ENCODE data around the gene PFDN1.
"Not testable (repeated sequence)": the region's sequence is repeated elsewhere in the genome, so short reads cannot be mapped to it uniquely, and the experiment has no call there.

PFDN1 gene, protein sequence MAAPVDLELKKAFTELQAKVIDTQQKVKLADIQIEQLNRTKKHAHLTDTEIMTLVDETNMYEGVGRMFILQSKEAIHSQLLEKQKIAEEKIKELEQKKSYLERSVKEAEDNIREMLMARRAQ

DNA sequence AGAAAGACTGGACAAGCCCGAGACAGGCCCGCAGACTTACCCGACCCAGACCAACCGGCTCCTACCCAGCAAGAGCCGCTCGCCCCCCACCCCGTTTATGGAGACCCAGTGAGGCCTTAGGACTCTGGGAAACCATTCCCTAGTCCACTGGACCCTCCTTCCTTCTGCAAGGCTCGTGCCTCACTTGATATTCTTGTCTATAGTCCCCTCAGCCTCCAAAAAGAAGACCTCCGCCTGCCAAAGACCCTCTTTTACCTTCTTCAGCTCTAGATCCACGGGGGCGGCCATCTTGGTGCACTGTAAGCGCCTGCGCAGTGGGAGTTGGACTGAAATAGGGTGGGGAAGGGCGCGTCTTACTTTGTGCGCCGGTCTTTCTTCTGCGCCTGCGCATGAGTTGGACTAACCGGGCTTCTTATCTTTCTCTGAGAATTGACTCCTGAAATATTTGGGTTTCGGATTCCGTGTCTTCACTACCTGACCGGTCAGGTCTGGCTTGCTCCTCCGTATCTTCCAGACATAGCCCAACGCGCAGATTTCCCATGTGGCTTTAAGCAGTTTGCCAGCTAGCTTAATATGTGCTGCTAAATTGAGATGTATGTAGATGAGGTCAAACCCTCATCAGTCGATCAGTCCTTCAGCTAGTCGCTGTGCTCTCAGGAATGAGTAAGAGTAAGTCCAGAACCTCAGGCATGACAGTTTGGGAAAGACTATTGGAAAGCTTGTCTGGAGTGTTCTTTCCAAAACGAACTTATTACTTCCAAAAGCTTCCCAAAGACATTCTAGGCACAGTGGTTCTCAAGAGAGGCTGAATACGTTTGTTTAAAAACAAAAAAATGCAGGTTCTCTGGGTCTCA, at the start of gene PFDN1:
PFDN1 (minus strand) TSS at position 316 of the 854 bp plus-strand sequence; CDS start at position 288, 28 bp downstream.
- DNase-seq (ENCODE audit: low read depth): peak; percentile 89

DNA sequence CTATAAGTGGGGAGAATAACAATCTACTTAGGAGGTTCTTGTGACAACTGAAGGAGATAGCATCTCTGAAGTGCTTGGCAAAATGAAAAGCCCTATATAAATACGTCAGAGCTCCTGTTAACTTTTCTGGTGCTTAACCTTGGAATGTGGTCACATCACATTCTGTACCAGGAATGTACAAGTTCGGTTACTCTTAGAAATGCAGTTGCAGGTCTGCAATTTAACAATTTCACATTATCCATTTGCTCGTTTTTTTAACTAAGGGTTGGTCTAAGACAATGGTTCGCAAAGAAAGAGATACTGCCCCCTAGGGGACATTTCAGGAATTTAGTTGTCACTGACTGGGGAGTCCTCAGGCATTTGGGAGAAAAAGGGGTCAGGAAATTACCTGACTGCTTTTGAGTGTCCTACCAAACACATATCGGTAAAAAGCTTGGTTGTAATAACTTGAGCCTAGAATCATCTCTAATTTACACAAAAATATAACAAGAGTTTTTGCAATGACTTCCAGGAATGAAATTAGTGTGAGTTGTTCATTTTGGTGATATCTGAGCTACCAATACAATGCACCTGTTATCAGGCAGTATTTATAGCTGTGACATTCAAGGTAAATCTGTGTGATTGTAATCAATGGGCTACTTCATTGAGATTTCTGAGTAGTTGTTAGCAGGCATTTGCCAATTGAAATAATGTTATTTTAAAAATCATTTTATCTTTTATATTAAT, 48.9 kb upstream of the PFDN1 start:
- peak; percentile 40 for DNase-seq (ENCODE audit: low read depth)

DNA sequence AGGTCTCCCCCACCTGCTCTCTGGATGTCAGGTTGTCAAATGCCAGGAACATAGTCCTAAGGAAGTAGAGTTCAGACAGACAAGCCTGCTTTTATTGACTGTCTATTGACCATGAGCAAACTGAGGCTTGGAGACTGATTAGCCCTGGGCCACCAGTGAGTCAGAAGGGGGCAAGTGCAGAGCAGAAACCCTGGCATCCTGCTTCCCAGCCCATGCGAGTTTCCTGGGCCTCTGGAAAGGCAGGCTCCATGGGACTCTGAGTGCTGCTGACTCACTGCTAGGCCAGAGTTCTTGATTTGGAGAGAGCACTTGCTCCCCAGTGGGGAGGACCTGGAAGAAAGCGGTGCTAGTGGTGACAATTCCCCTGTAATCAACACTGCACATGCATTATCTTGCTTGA, 46.3 kb upstream of the PFDN1 start:
- DNase-seq (ENCODE audit: low read depth): no peak

DNA sequence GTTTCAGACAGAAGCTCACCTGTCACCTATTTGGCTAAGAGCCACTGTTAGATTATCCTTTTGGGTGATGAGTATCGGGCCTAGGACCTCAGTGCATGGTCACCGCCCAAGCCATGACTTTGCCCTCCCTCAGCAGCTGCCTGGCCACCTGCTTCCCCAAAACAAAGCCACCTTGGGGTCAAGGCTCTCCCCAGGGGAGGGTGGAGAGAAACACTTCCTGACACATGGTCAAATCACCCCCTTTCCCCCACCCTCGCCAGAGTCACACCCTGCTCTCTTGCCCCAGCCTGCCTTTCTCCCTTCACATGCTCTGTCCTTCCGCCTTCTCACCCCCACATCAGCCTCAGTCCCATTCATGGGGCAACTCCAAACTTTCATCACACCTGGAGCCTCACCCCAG, 45.2 kb upstream of the PFDN1 start:
- DNase-seq (ENCODE audit: low read depth): no peak

DNA sequence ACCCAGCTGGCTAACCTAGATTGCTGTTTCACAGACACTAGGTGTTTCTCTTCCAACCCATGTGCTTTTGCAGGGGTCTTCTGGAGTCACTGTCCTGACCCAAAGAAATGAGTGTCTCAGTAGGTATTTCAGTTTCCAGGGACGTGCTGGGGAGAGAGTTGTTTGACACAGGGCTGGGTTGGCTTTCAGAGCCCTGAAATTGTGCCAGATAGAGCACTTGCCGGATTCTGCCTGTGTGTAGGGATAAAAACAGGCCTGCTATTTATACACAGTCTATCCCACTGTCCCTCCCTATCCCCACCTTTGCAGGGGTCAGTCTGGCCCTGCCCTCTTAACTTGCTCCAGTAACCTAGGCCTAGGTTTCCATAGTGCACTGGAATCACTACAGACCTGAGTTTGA, 44.5 kb upstream of the PFDN1 start:
- no peak for DNase-seq (ENCODE audit: low read depth)

DNA sequence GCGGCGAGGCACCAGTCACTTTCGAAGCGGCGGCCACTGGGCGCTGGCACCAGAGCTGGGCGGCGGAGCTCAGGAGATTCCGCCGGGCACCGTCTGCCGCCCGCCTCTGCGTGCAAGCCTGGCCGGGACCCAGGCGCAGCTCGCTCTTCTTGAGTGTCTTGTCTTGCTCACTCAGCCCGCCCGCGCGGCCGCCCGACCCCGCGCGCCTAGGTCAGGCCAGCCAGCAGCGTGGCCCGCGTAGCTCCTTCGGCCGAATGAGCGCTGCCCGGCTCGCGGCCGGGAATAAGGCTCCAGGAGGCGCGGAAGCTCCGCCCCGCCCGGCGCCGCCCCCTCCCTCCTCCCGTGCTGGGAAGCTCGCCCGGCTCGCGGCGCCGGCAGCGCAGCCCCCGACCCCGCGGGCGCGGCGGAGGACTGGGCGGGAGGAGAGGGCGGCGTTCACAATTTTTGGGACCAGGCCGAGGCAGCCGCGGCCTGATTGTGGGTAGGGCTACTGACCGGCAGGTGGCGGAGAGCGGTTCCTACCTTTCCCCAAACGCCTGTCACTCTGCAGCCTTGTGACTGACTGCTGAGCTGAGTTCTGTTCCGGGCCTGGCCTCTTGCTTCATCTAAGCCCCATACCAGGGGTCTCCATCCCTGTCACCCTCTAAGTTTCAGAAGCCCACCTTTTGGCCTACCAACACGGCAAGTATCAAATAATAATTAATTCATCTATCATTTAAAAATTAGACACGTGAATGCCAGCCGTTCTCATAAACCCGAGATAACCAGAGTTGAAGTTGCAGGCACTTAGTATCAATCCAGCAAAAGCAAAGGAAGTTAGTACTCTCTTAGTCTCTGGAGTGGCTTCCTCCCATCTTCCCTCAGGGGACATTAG, 43.7 kb upstream of the PFDN1 start, which contains the start of gene HBEGF:
HBEGF (minus strand) TSS at position 256 of the 874 bp plus-strand sequence. CDS start 275 bp downstream, outside the sequence.
- peak; percentile 14 for DNase-seq (ENCODE audit: low read depth)

DNA sequence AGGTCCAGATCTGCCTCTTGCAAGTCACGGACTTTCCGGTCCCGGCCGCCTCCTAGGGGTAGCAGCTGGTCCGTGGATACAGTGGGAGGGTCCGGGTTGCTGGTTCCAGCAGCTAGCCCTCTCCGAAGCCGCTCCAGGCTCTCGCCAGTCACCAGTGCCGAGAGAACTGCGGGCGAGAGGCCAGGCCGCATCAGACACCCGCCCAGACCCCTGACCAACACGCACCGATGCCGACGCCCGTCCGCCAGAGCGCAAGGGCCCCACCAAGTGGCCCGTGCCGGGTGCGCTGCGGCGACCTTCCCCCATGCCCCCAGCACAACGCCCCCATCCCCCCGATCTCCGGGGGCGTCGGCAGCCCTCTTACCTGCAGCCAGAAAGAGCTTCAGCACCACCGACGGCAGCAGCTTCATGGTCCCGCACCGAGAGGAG, 43.0 kb upstream of the PFDN1 start:
- no peak for DNase-seq (ENCODE audit: low read depth)

DNA sequence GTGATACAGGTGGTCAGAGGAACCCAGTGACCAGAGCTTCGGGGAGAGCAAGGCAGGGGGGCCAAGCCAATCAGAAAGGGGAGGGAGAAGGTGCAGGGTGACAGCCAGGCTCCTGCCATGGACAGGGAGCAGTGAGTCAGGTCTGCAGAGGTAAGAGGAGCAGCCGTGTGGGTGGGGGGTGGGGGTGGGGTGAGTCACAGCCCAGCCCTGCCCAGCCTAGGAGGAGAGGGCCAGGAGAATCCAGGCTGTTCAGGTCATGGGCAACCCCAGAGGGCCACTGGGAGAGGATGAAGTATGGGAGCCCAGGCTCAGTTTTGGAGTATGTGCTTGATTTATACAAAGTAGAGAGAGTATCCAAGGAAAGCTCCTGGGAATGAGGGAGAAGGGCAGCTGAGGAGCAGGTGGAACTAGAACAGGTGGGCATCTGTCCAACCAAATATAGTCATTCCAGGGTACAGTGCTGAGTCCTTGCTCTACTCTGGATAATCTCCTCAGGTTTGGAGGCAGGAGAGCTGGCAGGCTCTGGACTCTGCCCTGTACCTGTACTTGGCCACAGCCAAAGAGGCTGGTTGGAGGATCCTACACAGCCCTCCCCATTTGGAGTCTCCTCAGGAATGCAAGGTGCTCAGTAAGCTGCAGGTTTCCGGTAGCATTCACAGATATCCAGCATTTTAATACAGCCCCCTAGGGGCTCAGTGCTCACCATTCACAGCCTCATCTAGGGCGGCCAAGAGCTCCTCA, 42.0 kb upstream of the PFDN1 start:
- DNase-seq (ENCODE audit: low read depth): no peak

DNA sequence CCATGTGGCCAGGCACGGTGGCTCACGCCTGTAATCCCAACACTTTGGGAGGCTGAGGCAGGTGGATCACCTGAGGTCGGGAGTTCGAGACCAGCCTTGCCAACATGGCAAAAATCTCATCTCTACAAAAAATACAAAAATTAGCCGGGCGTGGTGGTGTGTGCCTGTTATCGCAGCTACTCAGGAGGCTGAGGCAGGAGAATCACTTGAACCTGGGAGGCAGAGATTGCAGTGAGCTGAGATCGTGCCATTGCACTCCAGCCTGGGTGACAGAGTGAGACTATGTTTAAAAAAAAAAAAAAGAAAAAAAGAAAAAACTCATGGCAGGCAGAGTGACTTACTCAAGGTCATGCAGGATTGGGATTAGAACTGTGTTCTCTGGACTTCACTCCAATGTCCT, 40.9 kb upstream of the PFDN1 start:
- DNase-seq (ENCODE audit: low read depth): not testable (repeated sequence)

DNA sequence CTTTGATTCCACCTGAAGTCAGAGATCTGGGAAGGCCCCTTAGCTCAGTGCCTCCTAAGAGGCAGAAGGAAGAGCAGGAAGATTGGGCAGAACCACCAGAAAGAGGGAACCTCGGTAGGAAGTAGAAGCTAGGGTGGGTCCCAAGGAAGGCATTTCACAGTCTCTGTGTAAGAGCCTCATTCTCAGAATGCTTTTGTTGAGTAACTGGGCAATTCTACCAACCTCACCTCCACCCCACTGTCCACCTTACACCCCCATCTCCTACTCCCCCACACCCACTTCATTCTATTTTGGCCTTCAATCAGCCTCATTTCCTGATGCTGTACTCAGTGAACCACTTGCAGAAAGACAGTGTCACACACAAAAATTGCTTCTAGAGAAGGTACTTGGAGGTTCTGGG, 40.0 kb upstream of the PFDN1 start:
- no peak for DNase-seq (ENCODE audit: low read depth)

DNA sequence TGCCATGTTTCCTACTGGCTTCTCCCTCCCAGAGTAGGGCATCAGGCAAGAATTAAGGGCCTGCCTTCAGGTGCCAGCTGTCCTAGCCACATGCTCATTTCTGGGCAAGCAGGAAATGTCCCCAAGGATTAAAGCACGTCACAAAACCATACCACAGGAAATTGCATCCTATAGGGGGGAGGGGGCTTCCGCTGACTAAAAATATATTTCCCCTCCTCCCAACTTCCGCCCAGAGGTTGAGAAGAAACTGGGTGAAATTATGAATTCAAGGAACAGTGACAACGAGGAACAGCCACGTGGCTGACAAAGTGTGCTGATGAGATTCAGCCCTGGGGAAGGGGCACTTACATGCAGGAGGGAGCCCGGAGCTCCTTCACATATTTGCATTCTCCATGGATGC, 39.4 kb upstream of the PFDN1 start:
- no peak for DNase-seq (ENCODE audit: low read depth)

DNA sequence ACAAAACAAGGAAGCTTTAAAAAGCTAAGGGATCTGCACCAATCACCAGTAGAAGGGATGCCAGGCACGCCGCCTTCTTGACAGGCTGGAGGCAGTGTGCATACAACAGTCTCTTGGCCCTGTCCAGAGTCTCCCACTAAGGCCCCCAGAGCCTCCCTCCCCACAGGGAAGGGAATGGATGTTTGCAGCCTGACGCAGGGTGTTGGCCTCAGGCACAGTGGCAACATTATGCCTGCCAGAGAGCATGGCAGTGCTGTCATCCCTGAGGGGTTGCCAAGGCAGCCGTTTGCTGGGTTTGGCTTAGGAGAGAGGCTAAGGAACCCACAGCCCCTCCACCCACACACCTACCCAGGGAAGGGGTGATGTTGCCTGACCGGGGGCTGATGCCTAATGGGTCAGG, 38.7 kb upstream of the PFDN1 start:
- DNase-seq (ENCODE audit: low read depth): no peak

DNA sequence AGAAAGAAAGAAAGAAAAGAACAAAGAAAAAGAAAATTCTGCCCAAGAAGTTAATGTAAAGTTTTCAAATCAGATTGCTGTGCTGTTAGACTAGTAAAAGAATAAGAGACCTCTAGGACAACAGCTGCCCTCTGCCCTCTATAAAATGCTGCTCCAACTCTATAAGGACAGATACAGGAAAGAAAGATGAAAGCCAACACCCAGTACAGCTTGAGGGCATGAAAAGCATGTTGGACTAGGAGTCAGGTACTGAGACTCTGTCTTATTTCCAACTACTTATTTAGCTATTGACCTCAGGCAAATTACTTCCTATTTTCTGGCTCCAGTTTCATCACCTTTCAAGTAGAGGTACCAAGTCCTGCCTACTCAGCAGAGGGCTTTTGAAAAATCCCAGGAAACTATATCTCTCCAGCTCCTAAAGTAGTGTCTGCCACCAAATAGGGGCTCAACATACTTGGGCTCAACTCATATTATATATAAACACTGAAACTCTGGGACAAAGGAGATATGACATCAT, 37.8 kb upstream of the PFDN1 start:
- no peak for DNase-seq (ENCODE audit: low read depth)

DNA sequence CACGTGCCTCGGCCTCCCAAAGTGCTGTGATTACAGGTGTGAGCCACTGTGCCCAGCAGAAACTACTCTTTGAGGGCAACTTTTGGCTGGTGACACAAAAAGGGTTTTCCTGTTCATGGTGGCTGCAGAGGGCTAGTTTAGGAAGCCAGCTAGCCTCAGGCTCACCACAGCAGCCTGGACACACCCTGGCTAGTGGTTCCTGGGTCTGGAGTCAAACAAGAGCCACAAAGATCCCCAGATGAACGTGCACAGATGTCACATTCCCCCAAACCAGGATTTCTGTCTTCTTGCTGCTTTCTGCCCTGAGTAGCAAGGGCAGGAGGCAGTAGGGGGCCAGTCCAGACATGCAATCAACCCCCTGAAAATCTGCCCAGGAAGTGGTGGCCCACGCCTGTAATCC, 36.7 kb upstream of the PFDN1 start:
- DNase-seq (ENCODE audit: low read depth): no peak

DNA sequence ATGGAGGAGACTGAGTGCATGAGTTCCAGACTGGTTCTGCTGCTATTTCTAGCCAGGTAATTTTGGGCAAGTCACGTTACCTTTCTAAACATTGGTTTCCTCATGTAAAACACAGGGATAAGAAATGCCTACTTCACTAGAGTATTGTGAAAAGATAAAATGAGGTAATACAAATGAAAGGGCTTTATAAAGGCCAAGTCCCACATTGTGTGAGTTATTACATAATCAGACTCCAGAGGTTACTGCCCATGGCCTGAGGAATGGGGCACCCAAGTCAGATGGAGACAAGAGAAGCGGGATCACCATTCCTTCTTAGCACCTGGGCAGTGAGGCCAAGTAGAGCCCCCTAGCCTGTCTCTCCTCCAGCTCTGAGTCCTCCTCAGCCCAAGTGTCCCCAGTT, 36.0 kb upstream of the PFDN1 start:
- DNase-seq (ENCODE audit: low read depth): no peak

DNA sequence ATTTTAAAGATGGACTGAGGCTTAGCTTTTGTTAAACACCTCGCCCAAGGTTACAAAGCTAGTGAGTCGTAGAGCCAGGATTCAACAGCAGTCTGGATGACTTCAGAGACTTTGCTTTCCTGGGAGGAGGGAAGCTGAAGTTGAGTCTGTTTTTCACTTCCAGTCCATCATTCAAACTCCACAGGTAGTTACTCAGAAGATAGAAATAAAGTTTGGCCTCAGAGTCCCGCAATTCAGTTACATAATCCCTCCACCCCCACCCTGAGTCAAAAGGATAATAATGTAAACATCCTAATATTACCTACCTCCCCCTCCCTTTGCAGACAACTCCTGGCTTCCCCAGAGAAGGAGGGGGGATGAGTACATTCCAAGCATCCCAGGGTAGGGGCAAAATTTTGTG, 35.4 kb upstream of the PFDN1 start:
- no peak for DNase-seq (ENCODE audit: low read depth)

DNA sequence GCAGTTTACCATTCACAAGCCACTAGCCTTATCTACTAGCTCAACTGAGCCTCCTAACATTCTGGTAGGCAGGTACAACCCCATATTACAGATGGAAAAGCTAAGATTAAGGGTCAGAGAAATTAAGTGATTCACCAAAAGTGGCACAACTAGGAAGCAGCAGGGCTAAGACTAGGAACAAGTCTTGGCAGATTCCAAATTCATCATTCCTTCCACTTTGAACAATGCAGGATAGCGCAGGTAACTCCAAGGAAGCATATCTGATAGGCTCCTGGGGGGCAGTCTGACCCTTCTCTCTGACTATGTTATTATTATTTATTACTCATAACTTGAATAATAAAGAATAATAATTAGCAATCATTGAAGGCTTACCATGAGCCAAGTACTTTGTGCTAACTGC, 35.0 kb upstream of the PFDN1 start:
- no peak for DNase-seq (ENCODE audit: low read depth)

DNA sequence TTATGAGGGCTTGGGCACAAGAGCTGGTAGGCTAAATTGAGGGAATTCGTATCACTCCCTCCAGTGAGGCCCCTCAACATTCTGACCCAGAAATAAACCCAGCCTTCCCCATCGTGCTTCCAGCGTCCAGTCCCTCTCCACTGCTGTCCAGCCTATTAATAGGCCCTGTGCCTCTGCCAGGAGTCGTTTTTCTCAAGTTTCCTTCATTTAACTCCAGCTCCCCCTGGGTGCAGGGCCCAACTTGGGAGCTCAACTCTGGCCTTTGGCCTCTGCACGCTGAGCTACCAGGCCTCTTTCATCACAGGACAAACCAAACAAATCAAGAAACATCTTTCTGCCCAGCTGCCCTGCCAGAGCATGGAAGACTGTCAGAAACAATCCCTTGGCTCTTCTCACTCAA, 33.5 kb upstream of the PFDN1 start:
- no peak for DNase-seq (ENCODE audit: low read depth)

DNA sequence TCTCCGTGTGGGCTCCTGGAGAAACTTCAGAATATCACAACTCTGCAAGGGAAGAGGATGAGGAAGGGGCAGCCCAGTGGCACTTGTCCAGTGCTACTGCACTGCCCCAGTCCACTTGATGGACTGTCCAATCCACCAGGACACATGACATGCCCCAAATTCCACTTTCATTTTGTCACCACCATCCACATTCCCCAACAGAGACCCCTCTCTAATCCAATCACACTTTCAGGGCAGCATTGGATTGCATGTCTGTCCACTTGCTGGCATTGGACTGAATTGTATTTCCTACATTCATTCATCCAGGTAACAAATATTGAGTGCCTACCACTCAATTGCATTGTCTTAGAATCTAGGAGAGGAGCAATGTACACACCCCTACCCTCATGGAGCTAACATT, 28.7 kb upstream of the PFDN1 start:
- DNase-seq (ENCODE audit: low read depth): no peak

DNA sequence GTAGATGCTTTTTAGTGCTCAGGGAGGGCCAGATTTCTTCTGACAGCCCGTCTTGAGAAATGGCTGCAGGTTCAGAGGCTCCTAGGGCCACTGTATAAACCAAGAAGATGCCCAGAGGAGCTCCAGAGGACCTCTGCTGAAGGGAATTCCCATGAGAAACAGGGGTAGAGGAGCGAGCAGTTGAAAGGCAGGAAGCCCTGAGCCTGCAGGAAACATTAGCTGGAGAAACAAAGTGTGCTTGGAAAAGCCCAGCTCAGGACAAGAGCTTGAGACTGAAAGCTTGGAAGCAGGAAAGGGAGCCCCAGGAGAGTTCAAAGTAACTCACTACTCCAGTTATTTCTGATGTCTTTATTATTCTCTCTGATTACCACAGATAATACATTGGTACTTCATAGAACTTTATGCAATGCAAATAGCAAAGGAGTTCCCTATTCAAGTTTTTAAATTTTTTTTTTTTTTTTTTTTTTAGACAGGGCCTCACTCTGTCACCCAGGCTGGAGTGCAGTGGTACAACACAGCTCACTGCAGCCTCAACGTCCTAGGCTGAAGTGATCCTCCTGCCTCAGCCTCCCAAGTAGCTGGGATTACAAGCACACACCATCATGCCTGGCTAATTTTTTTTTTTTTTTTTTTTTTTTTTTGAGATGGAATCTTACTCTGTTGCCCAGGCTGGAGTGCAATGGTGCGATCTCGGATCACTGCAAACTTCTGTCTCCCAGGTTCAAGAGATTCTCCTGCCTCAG, 27.0 kb upstream of the PFDN1 start:
- no peak for DNase-seq (ENCODE audit: low read depth)
